B cell (primary cell): Measurements from ENCODE around the gene POFUT1. TPM values are rescaled to one million over a fixed set of nuclear protein-coding genes. Genes with fewer than 3 reads are reported as not detected.

ENCODE experiments used
- ATAC-seq: fragments of 200-7000 bp; cut with Tn5 transposase; one replicate; pipeline ENCODE4 v1.10.0; 2021; ENCODE audit warnings: low read depth, mild to moderate bottlenecking, moderate number of reproducible peaks, moderate library complexity
- CTCF ChIA-PET: fragments of 350-600 bp; sonication (Branson Sonifier 250); formaldehyde crosslinking; loops from one replicate; lab custom pipeline; 2021; ENCODE audit warnings: antibody characterized with exemption, inconsistent platforms; lab: Charles Lee
- POLR2A ChIA-PET: fragments of 350-600 bp; sonication (Branson Sonifier 250); formaldehyde crosslinking; loops from one replicate; lab custom pipeline; 2021; ENCODE audit warnings: antibody characterized with exemption; lab: Charles Lee
- DNase-seq: peaks from one replicate; pipeline ENCODE4 v3.0.0; 2013
- H2AFZ ChIP-seq: 2 replicates; pipeline ENCODE4 v1.6.1; 2012; ENCODE audit warnings: mild to moderate bottlenecking, low read depth, low read length; ENCODE audit not compliant: insufficient read depth, poor library complexity, severe bottlenecking
- H3K27ac ChIP-seq, 2 donors: 1 replicate in 1 of 2; 2 replicates in 1 of 2; pipeline ENCODE4 v1.5.1; 2012 to 2013; ENCODE audit warnings: low read length in 2 of 2, mild to moderate bottlenecking in 2 of 2, moderate library complexity in 1 of 2
- H3K27me3 ChIP-seq, 4 experiments: fragments of 200-600 bp in 1 of 4; sonication (generic) in 1 of 4; replicated peaks in 1 of 4; 1 replicate in 2 of 4; 2 replicates in 2 of 4; pipeline versions ENCODE4 v1.6.1 to v1.7.0; 2013 to 2016; ENCODE audit warnings: low read length in 3 of 4, mild to moderate bottlenecking in 2 of 4, mixed read lengths in 1 of 4, moderate library complexity in 1 of 4; ENCODE audit not compliant: insufficient read depth in 4 of 4, control insufficient read depth in 3 of 4; ENCODE audit errors: control extremely low read depth in 1 of 4
- H3K36me3 ChIP-seq, 2 experiments: replicated peaks in 1 of 2; 1 replicate in 1 of 2; 2 replicates in 1 of 2; pipeline versions ENCODE4 v1.6.1 to v1.7.1; 2013; ENCODE audit warnings: low read length in 1 of 2; ENCODE audit not compliant: insufficient read depth in 2 of 2, control insufficient read depth in 1 of 2; ENCODE audit errors: control extremely low read depth in 1 of 2, extremely low read depth in 1 of 2
- H3K4me1 ChIP-seq, 2 donors: fragments of 200-600 bp in 1 of 2; sonication (generic) in 1 of 2; 1 replicate in 1 of 2; 2 replicates in 1 of 2; pipeline versions ENCODE4 v1.5.1 to v1.6.1; 2013 to 2017; ENCODE audit warnings: low read length in 2 of 2; ENCODE audit not compliant: control insufficient read depth in 2 of 2, insufficient read depth in 2 of 2
- H3K4me2 ChIP-seq: replicated peaks from 2 replicates; pipeline ENCODE3; 2012; ENCODE audit warnings: mild to moderate bottlenecking, low read depth, low read length; ENCODE audit not compliant: poor library complexity, severe bottlenecking
- H3K4me3 ChIP-seq, 5 experiments: fragments of 200-600 bp in 1 of 5; sonication (generic) in 1 of 5; 1 replicate in 3 of 5; 2 replicates in 2 of 5; pipeline versions ENCODE4 v1.5.1 to v1.7.0; 2011 to 2016; ENCODE audit warnings: low read length in 4 of 5, mild to moderate bottlenecking in 4 of 5, low read depth in 2 of 5, control low read depth in 1 of 5, moderate library complexity in 1 of 5; ENCODE audit not compliant: insufficient read depth in 1 of 5; ENCODE audit errors: control extremely low read depth in 1 of 5, extremely low read depth in 1 of 5
- H3K79me2 ChIP-seq: fragments of 200-600 bp; sonication (generic); one replicate; pipeline ENCODE4 v1.6.0; 2016; ENCODE audit warnings: low read length; ENCODE audit not compliant: control insufficient read depth, insufficient read depth
- H3K9ac ChIP-seq: fragments of 200-600 bp; sonication (generic); 2 replicates; pipeline ENCODE4 v1.6.1; 2017; ENCODE audit warnings: mild to moderate bottlenecking, low read length, moderate library complexity
- H3K9me3 ChIP-seq, 3 donors: one replicate each; pipeline versions ENCODE4 v1.6.1 to v1.7.1; 2013; ENCODE audit warnings: low read length in 2 of 3; ENCODE audit not compliant: control insufficient read depth in 2 of 3, insufficient read depth in 1 of 3; ENCODE audit errors: control extremely low read depth in 1 of 3
- H4K20me1 ChIP-seq: 2 replicates; pipeline ENCODE4 v1.6.0; 2012; ENCODE audit warnings: mild to moderate bottlenecking, low read length; ENCODE audit not compliant: insufficient read depth, control insufficient read depth, poor library complexity, severe bottlenecking
- H3K27ac Mint-ChIP-seq: one replicate; pipeline ENCODE4 v1.8.0; 2021; ENCODE audit warnings: mixed read lengths
- H3K27me3 Mint-ChIP-seq: one replicate; pipeline ENCODE4 v1.8.0; 2021; ENCODE audit warnings: mixed read lengths
- H3K4me1 Mint-ChIP-seq: one replicate; pipeline ENCODE4 v1.8.0; 2021; ENCODE audit warnings: mixed read lengths
- H3K4me3 Mint-ChIP-seq: one replicate; pipeline ENCODE4 v1.8.0; 2021; ENCODE audit warnings: mixed read lengths
- H3K9me3 Mint-ChIP-seq: one replicate; pipeline ENCODE4 v1.8.0; 2022; ENCODE audit warnings: mixed read lengths; ENCODE audit not compliant: insufficient read depth
- EZH2 ChIP-seq: IDR thresholded peaks from 2 replicates; pipeline ENCODE4 v1.6.1; 2012; ENCODE audit warnings: borderline replicate concordance, low read depth, mild to moderate bottlenecking, moderate library complexity, low read length; ENCODE audit not compliant: insufficient read depth, poor library complexity, severe bottlenecking
- WGBS: methylation state at CpG from one replicate; pipeline ENCODE4 v1.1.5; 2013; ENCODE audit warnings: missing lambda C conversion rate; ENCODE audit not compliant: insufficient coverage; 5-methylcytosine and 5-hydroxymethylcytosine counted together
- intact Hi-C: fragments of 100-400 bp; cut with micrococcal nuclease; formaldehyde crosslinking; loops from one replicate; pipeline ENCODE4 v1.10.0; 2022
- polyA plus RNA-seq: library from polyadenylated mRNA; depleted of rRNA; stranded (reverse); fragments of >200 nt; gene quantifications from 2 replicates; pipeline ENCODE4 v1.2.3, GENCODE V29; 2012
- total RNA-seq, 2 donors: library from RNA; stranded (reverse); fragments of 120-200 nt in 1 of 2; gene quantifications; 1 replicate in 1 of 2; 2 replicates in 1 of 2; pipeline versions ENCODE4 v1.2.3 to v1.2.4, GENCODE V29; 2013 to 2022
- TF ChIP-seq, protein P1 (sequence below): fragments of 200-600 bp; IDR thresholded peaks from one replicate; pipeline ENCODE4 v1.8.0; 2022; ENCODE audit warnings: antibody characterized with exemption, mild to moderate bottlenecking

Gene POFUT1
- total and polyA plus RNA-seq, 2 donors (not counting 1 experiment from before 2014, with no cell fraction given), result 7.8 to 18.1 TPM

DNA sequence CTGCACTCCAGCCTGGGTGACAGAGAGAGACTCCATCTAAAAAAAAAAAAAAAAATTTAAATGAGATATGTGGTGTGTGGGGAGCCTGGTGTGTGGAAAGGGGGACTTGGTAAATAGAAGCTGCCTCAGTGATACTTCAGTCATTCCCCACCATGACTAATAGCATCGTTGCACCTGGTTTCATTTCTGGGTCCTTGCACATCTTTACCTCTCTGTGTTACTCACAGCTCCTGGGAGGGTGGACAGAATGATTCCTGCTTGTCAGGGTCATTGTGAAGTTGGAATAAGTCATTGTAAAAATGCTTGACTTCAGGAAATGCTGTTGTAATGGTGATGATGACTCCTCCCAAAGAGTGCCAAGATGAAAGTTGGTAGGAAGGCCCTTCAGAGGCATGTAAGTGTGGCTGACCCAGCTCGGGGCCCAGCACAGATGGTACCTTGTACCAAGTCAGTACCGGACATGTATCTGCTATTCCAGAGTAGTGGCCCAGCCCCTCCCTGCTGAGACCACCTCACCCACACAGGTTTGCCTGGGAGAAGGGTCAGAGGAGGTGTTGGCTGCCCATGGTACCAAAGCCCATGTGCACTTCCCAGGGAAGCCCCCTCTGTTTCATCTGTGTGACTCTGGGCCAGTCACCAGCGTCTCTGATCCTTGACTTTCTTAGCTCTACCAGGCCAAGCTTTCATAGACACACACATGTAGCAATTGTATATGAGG, 48.6 kb upstream of the POFUT1 start:
- no peak overlapping the region for H3K9ac ChIP-seq
- no peak overlapping the region for H3K27ac ChIP-seq
- no peak overlapping the region for H2AFZ ChIP-seq
- intact Hi-C loops, result no loop called here
- H3K4me1 Mint-ChIP-seq, result peaks cover 2% of the 10 kb centered on the region
- H3K27me3 Mint-ChIP-seq, result no peaks in the 10 kb centered on the region
- no CpG with 5 or more reads among the region's 4 CpGs for WGBS
- H3K9me3 ChIP-seq, result no peaks in the 10 kb centered on the region
- no peaks in the 10 kb centered on the region for H3K4me1 ChIP-seq
- no peak overlapping the region for H3K4me3 ChIP-seq
- no peaks in the 10 kb centered on the region for H3K79me2 ChIP-seq
- peaks cover 6 to 59% of the 10 kb centered on the region in 2 experiments for H3K36me3 ChIP-seq
- no peak overlapping the region for H3K4me2 ChIP-seq
- ATAC-seq (no peak), DNase-seq (no peak)
- no peaks in the 10 kb centered on the region for H3K9me3 Mint-ChIP-seq
- ChIA-PET CTCF (interaction anchor here (0.6 kb wide), 1 partner anchor 10 kb away, joined by 6 read pairs; no protein-coding TSS in a partner anchor), POLR2A (no interaction called here)
- H4K20me1 ChIP-seq, result no peaks in the 10 kb centered on the region
- no peaks in the 10 kb centered on the region for H3K27me3 ChIP-seq
- TF ChIP-seq EZH2, result no peak
- TF ChIP-seq, protein P1, sequence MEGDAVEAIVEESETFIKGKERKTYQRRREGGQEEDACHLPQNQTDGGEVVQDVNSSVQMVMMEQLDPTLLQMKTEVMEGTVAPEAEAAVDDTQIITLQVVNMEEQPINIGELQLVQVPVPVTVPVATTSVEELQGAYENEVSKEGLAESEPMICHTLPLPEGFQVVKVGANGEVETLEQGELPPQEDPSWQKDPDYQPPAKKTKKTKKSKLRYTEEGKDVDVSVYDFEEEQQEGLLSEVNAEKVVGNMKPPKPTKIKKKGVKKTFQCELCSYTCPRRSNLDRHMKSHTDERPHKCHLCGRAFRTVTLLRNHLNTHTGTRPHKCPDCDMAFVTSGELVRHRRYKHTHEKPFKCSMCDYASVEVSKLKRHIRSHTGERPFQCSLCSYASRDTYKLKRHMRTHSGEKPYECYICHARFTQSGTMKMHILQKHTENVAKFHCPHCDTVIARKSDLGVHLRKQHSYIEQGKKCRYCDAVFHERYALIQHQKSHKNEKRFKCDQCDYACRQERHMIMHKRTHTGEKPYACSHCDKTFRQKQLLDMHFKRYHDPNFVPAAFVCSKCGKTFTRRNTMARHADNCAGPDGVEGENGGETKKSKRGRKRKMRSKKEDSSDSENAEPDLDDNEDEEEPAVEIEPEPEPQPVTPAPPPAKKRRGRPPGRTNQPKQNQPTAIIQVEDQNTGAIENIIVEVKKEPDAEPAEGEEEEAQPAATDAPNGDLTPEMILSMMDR, result no peak
- no peak overlapping the region for H3K4me3 Mint-ChIP-seq
- no peak overlapping the region for H3K27ac Mint-ChIP-seq

DNA sequence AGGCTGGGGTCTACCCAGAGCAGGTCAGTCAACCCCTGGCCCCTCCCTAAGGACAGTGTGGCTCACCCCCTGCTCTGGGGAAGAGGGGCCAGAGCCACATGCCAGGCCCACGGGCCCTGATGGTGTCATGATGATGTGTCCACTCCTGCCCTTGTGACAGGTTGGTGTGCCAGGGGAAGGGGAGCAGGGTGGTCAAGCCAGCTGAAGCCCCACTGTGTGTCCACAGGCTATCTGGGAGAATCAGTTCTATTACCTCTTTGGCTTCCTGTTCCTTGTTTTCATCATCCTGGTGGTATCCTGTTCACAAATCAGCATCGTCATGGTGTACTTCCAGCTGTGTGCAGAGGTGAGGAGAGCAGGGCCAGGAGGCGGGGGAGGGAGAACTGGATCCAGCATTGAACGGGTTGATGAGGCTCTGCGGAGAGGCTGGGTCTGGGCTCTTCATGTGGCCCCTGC, 47.9 kb upstream of the POFUT1 start:
- Histone ChIP-seq H3K36me3 (peaks cover 6 to 64% of the 10 kb centered on the region in 2 experiments), H3K4me1 (no peaks in the 10 kb centered on the region), H3K4me3 (no peak overlapping the region), H3K27ac (no peak overlapping the region), H4K20me1 (no peaks in the 10 kb centered on the region), H3K9ac (no peak overlapping the region), H3K9me3 (no peaks in the 10 kb centered on the region), H3K27me3 (no peaks in the 10 kb centered on the region), H3K79me2 (no peaks in the 10 kb centered on the region), H3K4me2 (no peak overlapping the region), H2AFZ (no peak overlapping the region)
- no peak overlapping the region for H3K27ac Mint-ChIP-seq
- H3K27me3 Mint-ChIP-seq, result no peaks in the 10 kb centered on the region
- no peak overlapping the region for H3K4me3 Mint-ChIP-seq
- ChIA-PET CTCF (no interaction called here), POLR2A (no interaction called here)
- peaks cover 2% of the 10 kb centered on the region for H3K4me1 Mint-ChIP-seq
- DNase-seq (no peak), ATAC-seq (no peak)
- WGBS, result 84% methylated on average over 5 of the region's 5 CpGs
- TF ChIP-seq, protein P1, result no peak
- no peak for TF ChIP-seq EZH2
- intact Hi-C loops, result no loop called here
- no peaks in the 10 kb centered on the region for H3K9me3 Mint-ChIP-seq
